ENCODE results near the gene MIPOL1. TPM values are rescaled to one million over a fixed set of nuclear protein-coding genes. Genes with fewer than 3 reads are reported as not detected.
A peak's percentile ranks its signal among the peaks of the same experiment; 100 is the strongest.

Gene MIPOL1
- total and polyA plus RNA-seq, 2 of the 13 experiments (the other 11 are each of a cell fraction or from before 2014, with no cell fraction given) = 8.6 to 34.2 TPM

DNA sequence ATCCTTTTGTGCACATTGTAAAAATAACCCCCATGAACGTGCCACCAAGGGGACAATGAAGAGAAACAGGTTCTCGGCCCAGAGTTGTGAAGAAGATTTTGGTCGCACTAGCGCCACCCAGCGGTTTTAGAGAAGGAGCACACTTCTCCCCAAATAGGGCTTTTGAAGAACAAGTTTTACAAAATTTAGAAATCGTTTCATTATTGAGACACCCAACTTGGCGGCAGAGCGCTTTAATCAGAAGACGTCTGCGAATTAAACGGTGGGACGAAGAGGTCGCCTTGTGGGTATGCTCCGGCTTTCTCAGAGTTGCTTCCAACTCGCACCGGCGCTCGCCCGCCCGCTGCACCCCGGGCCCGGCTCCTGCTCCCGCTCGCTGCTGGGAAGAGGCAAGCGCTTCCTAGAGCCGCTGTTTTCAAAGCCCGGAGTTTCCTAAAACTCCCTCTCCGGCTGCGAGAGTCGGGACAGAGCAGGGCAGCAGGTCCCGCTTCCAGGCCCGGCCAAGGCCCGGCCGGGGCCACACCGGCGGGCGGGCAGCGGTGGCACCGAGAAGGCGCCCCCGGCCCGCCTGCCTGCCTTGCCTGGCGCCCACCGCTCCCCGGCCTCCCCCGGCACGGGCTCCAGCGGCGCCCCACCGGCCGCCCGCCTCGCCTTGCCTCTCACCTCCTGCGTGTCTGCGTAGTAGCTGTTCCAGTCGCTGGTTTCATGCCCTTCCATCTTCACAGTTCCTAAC, 396.7 kb downstream of the MIPOL1 start (continued):
- TF ChIP-seq PRDM4 (CRISPR knock-in tag; IDR thresholded peaks at IDR 0.05; ENCODE audit: borderline replicate concordance) (no peak), GTF3A (CRISPR knock-in tag; conservative IDR thresholded peaks at IDR 0.05) (no peak), HNF4A (CRISPR knock-in tag; IDR thresholded peaks at IDR 0.05) (no peak), HDAC6 (IDR thresholded peaks at IDR 0.05; ENCODE audit: low read depth, low read length) (no peak), SOX5 (CRISPR knock-in tag; IDR thresholded peaks at IDR 0.05; ENCODE audit: borderline replicate concordance) (peak; percentile 83), ZSCAN31 (CRISPR knock-in tag; IDR thresholded peaks at IDR 0.05; ENCODE audit: low read depth) (peak; percentile 23; the same call in 1 of the 2 replicates), GPN1 (CRISPR knock-in tag; IDR thresholded peaks at IDR 0.05; ENCODE audit: borderline replicate concordance) (no peak), ZNF607 (CRISPR knock-in tag; IDR thresholded peaks at IDR 0.05; ENCODE audit: borderline replicate concordance) (no peak; the same call in 1 of the 2 replicates), ZNF781 (CRISPR knock-in tag; IDR thresholded peaks at IDR 0.05; ENCODE audit: borderline replicate concordance, not compliant biosample characterization) (no peak), KDM4B (CRISPR knock-in tag; IDR thresholded peaks at IDR 0.05) (peak; percentile 32; the same call in 1 of the 2 replicates), KAT8 (CRISPR knock-in tag; IDR thresholded peaks at IDR 0.05) (peak; percentile 60), ZNF280B (CRISPR knock-in tag; IDR thresholded peaks at IDR 0.05; ENCODE audit: borderline replicate concordance) (peak; percentile 77; the same call in 1 of the 2 replicates), ZNF577 (CRISPR knock-in tag; IDR thresholded peaks at IDR 0.05; ENCODE audit: borderline replicate concordance, low read depth) (no peak), ISX (CRISPR knock-in tag; conservative IDR thresholded peaks at IDR 0.05) (peak; percentile 82), ZNF160 (CRISPR knock-in tag; IDR thresholded peaks at IDR 0.05) (no peak), ZFX (CRISPR knock-in tag; IDR thresholded peaks at IDR 0.05; ENCODE audit: low read depth) (peak; percentile 73), PITX1 (CRISPR knock-in tag; IDR thresholded peaks at IDR 0.05) (no peak), ATF7-NPFF (CRISPR knock-in tag; IDR thresholded peaks at IDR 0.05; ENCODE audit: low read depth) (peak; percentile 26; the same call in 1 of the 2 replicates), ZNF567 (CRISPR knock-in tag; IDR thresholded peaks at IDR 0.05; ENCODE audit: borderline replicate concordance) (0 out of 2 replicates have a peak, but pooled peaks have one; percentile 31)
- TF ChIP-seq, protein P1, sequence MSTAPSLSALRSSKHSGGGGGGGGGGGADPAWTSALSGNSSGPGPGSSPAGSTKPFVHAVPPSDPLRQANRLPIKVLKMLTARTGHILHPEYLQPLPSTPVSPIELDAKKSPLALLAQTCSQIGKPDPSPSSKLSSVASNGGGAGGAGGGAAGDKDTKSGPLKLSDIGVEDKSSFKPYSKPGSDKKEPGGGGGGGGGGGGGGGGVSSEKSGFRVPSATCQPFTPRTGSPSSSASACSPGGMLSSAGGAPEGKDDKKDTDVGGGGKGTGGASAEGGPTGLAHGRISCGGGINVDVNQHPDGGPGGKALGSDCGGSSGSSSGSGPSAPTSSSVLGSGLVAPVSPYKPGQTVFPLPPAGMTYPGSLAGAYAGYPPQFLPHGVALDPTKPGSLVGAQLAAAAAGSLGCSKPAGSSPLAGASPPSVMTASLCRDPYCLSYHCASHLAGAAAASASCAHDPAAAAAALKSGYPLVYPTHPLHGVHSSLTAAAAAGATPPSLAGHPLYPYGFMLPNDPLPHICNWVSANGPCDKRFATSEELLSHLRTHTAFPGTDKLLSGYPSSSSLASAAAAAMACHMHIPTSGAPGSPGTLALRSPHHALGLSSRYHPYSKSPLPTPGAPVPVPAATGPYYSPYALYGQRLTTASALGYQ (CRISPR knock-in tag; IDR thresholded peaks at IDR 0.05) = peak; percentile 65; the same call in 1 of the 2 replicates
